GM15510 (cell line): ENCODE data around the gene CEACAM19.

Experiments used
- POLR2A ChIP-seq: IDR thresholded peaks from 3 replicates; pipeline ENCODE4 v1.6.1; 2011; ENCODE audit warnings: borderline replicate concordance; ENCODE audit not compliant: insufficient read length; ENCODE audit errors: extremely low read depth

Gene CEACAM19

GRCh38 chr19:44720945-44721344 is 49.7 kb downstream of the CEACAM19 start:
- TF ChIP-seq POLR2A, result no peak

GRCh38 chr19:44722131-44723121 is 51.1 kb downstream of the CEACAM19 start:
- TF ChIP-seq POLR2A, result no peak

- no peak for TF ChIP-seq POLR2A
Measured at GRCh38 chr19:44723299-44723951, 52.1 kb downstream of the CEACAM19 start.

- TF ChIP-seq POLR2A, result no peak
Measured at GRCh38 chr19:44723952-44724319, 52.7 kb downstream of the CEACAM19 start.

GRCh38 chr19:44725251-44725650 is 54.0 kb downstream of the CEACAM19 start:
- no peak for TF ChIP-seq POLR2A

- TF ChIP-seq POLR2A, result no peak
Measured at GRCh38 chr19:44725684-44726083, 54.4 kb downstream of the CEACAM19 start.

GRCh38 chr19:44726465-44726864 is 55.2 kb downstream of the CEACAM19 start:
- no peak for TF ChIP-seq POLR2A

GRCh38 chr19:44728178-44728577 is 56.9 kb downstream of the CEACAM19 start:
- TF ChIP-seq POLR2A, result no peak

- no peak for TF ChIP-seq POLR2A
Measured at GRCh38 chr19:44729516-44730033, 58.3 kb downstream of the CEACAM19 start.

- no peak for TF ChIP-seq POLR2A
Measured at GRCh38 chr19:44731081-44731480, 59.8 kb downstream of the CEACAM19 start.

GRCh38 chr19:44731622-44732021 is 60.3 kb downstream of the CEACAM19 start:
- no peak for TF ChIP-seq POLR2A

- TF ChIP-seq POLR2A, result no peak
Measured at GRCh38 chr19:44732235-44733014, 61.1 kb downstream of the CEACAM19 start.
